T-helper 1 cell treated with Interleukin-12 subunit alpha and Interleukin-12 subunit beta and Interleukin-4 antibody, amounts not matched to agents 30 μg/mL and 1 μg/mL, for 36 hours (primary cell): ENCODE measurements around the gene PACRG.

Experiments
- H3K27ac Mint-ChIP-seq: one replicate; pipeline ENCODE4 v1.8.0; 2021; ENCODE audit warnings: mild to moderate bottlenecking, mixed read lengths
- H3K27me3 Mint-ChIP-seq: one replicate; pipeline ENCODE4 v1.8.0; 2021; ENCODE audit warnings: low read depth, mixed read lengths
- H3K36me3 Mint-ChIP-seq: one replicate; pipeline ENCODE4 v1.8.0; 2021; ENCODE audit warnings: low read depth, mixed read lengths
- H3K4me1 Mint-ChIP-seq: one replicate; pipeline ENCODE4 v1.8.0; 2021; ENCODE audit warnings: low read depth, mixed read lengths
- H3K4me3 Mint-ChIP-seq: one replicate; pipeline ENCODE4 v1.8.0; 2021; ENCODE audit warnings: mild to moderate bottlenecking, moderate library complexity, mixed read lengths
- H3K9me3 Mint-ChIP-seq: one replicate; pipeline ENCODE4 v1.8.0; 2021; ENCODE audit warnings: mixed read lengths

PACRG gene

GRCh38 chr6:163214259-163214658 lies 486.5 kb downstream of the PACRG start:
- Mint-ChIP-seq H3K9me3 (peaks cover 5% of the 10 kb centered on the region), H3K27ac (no peak overlapping the region), H3K4me3 (no peak overlapping the region), H3K4me1 (no peaks in the 10 kb centered on the region), H3K36me3 (no peaks in the 10 kb centered on the region), H3K27me3 (no peaks in the 10 kb centered on the region)

DNA sequence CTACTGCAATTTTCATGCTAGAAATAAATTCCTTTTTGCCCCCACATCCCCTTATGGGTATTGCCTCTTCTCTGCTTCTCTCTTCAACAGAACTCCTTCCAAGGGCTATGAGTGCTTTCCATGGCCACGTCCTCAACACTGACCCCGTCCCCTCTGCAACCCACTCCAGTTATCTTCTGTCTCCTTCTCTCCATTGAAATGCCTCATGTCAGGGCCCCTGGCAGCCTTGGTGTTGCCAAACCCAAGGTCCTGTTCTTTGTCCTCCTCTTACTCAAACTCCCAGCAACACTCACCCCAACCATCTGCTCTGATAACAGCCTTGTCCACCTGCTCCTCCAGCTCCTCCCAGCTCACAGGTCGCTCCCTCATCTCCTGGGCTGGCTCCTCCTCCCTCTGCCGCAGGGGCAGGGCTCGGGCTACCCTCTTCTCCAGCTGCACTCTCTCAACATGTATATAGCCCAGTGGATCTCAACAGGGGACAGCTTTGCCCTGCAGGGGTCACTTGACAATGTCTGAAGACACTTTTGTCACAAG lies 490.7 kb downstream of the PACRG start:
- no peaks in the 10 kb centered on the region for H3K27me3 Mint-ChIP-seq
- H3K9me3 Mint-ChIP-seq: no peaks in the 10 kb centered on the region
- no peak overlapping the region for H3K4me3 Mint-ChIP-seq
- no peaks in the 10 kb centered on the region for H3K4me1 Mint-ChIP-seq
- H3K27ac Mint-ChIP-seq: no peak overlapping the region
- H3K36me3 Mint-ChIP-seq: no peaks in the 10 kb centered on the region

GRCh38 chr6:163226181-163226835 lies 498.5 kb downstream of the PACRG start:
- Mint-ChIP-seq H3K4me1 (no peaks in the 10 kb centered on the region), H3K4me3 (no peak overlapping the region), H3K27ac (no peak overlapping the region), H3K36me3 (no peaks in the 10 kb centered on the region), H3K27me3 (no peaks in the 10 kb centered on the region), H3K9me3 (no peaks in the 10 kb centered on the region)

DNA sequence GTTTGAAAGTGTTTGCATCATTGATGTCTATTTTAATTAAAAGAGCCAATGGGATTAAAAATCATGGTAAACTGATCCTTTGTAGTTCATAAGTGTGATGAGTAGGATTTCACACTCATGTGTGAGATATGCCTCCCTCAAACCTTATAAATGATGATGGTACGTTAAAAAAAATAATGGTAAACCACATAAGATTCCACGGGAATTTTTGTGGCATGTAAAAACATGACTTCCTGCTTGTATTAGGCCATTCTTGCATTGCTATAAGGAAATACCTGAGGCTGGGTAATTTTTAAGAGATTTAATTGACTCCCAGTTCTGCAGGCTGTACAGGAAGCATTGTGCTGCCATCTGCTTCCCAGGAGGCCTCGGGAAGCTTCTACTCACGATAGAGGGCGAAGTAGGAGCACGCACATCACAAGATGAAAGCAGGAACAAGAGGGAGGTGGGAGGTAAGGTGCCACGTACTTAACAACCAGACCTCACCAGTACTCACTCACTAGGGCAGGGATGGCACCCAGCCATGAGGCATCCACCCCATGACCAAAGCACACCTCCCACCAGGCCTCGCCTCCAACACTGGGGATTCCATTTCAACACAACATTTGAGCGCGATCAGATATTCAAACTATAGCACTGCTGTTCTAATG lies 499.2 kb downstream of the PACRG start:
- Mint-ChIP-seq H3K4me1 (no peaks in the 10 kb centered on the region), H3K27ac (no peak overlapping the region), H3K27me3 (no peaks in the 10 kb centered on the region), H3K4me3 (no peak overlapping the region), H3K36me3 (no peaks in the 10 kb centered on the region), H3K9me3 (no peaks in the 10 kb centered on the region)

DNA sequence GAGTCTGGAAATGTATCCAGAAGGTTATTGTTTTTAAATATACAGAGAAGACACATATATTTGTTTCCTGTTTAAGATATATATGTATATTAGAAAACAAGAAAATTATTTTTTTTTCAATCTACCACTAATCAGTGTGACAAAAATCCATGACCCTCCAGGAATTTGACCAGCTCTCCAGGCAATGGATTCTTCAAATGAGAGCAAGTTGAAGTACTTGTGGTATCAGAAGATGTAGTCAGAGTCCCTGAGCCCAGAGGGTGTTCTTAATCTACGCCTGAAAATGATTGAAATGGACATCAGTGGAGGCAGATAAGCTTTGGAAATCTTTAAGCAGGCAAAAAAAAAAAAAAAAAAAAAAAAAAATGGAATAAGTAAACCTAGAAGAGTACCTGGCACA lies 500.3 kb downstream of the PACRG start:
- Mint-ChIP-seq H3K36me3 (no peaks in the 10 kb centered on the region), H3K27ac (no peak overlapping the region), H3K9me3 (no peaks in the 10 kb centered on the region), H3K4me3 (no peak overlapping the region), H3K27me3 (no peaks in the 10 kb centered on the region), H3K4me1 (no peaks in the 10 kb centered on the region)

DNA sequence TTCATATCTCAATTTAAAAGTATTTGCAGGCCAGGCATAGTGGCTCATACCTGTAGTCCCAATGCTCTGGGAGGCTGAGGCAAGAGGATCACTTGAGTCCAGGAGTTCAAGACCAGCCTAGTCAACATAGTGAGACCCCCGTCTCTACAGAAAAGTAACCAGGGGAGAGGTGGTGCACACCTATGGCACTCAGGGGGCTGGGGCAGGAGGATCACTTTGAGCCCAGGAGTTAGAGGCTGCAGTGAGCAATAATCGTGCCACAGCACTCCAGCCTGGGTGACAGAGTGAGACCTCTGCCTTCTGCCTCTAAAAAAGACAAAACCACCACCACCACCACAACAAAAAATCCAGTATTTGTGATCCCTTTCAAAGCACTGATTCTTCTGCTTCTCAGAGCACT lies 501.3 kb downstream of the PACRG start:
- H3K4me1 Mint-ChIP-seq: no peaks in the 10 kb centered on the region
- no peaks in the 10 kb centered on the region for H3K9me3 Mint-ChIP-seq
- no peaks in the 10 kb centered on the region for H3K27me3 Mint-ChIP-seq
- no peak overlapping the region for H3K4me3 Mint-ChIP-seq
- no peak overlapping the region for H3K27ac Mint-ChIP-seq
- H3K36me3 Mint-ChIP-seq: no peaks in the 10 kb centered on the region

DNA sequence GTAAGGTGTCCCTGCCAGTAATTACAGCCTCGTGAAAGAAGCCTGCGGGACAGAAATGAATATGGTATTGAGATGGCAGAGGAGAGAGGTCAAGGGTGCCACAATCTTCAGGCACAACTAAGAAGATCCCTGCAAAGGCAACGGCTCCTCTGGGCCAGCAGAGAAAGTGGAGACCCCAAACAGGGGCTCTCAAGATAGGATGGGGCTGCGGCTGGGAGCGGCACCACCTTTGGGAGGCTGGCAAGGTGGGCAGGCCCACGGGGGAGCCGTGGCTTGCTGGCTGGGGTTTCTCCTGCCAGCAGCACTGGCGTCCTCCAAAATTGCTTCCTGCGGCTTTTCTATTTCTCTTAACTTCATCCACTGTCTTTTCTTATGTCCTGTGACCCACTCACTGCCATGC lies 503.1 kb downstream of the PACRG start:
- no peaks in the 10 kb centered on the region for H3K36me3 Mint-ChIP-seq
- H3K4me3 Mint-ChIP-seq: no peak overlapping the region
- H3K9me3 Mint-ChIP-seq: no peaks in the 10 kb centered on the region
- H3K27ac Mint-ChIP-seq: no peak overlapping the region
- H3K27me3 Mint-ChIP-seq: no peaks in the 10 kb centered on the region
- no peaks in the 10 kb centered on the region for H3K4me1 Mint-ChIP-seq

DNA sequence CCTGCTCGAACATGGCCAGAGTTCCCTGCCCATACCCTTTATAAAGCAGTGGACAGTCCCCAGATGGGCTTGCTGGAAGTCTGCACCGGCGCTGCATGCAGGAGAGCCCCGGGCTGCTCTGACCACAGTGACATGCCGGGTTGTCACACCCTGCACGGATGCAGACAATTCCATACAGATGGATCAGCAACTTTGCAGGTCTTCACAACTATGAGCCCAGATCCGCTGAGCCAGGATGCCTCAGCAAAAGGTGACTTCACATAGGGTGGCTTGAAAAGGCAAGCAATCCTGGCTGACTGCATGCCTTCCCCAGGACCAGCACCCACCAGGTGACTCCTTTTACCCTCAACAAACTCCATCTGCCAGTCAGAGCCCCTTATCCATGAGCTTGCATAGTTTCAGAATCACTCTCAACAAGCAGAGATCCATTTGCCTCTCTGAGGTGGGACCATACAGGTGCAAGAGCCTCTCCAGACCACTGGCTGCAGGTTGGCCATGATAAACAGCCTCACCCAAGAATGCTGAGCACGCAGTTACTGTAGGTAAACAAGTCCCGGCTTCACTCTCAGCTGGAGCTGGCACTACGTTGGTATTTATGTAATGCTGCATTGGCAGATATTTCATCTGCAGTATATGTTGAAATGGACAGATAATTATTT lies 503.7 kb downstream of the PACRG start:
- Mint-ChIP-seq H3K36me3 (no peaks in the 10 kb centered on the region), H3K4me1 (no peaks in the 10 kb centered on the region), H3K4me3 (no peak overlapping the region), H3K27ac (no peak overlapping the region), H3K9me3 (no peaks in the 10 kb centered on the region), H3K27me3 (no peaks in the 10 kb centered on the region)

GRCh38 chr6:163232015-163232523 lies 504.3 kb downstream of the PACRG start:
- Mint-ChIP-seq H3K9me3 (no peaks in the 10 kb centered on the region), H3K4me3 (no peak overlapping the region), H3K4me1 (no peaks in the 10 kb centered on the region), H3K27me3 (no peaks in the 10 kb centered on the region), H3K27ac (no peak overlapping the region), H3K36me3 (no peaks in the 10 kb centered on the region)

- Mint-ChIP-seq H3K36me3 (no peaks in the 10 kb centered on the region), H3K27ac (no peak overlapping the region), H3K9me3 (no peaks in the 10 kb centered on the region), H3K4me1 (no peaks in the 10 kb centered on the region), H3K27me3 (no peaks in the 10 kb centered on the region), H3K4me3 (no peak overlapping the region)
These were observed 504.9 kb downstream of the PACRG start for GRCh38 chr6:163232649-163233048.

DNA sequence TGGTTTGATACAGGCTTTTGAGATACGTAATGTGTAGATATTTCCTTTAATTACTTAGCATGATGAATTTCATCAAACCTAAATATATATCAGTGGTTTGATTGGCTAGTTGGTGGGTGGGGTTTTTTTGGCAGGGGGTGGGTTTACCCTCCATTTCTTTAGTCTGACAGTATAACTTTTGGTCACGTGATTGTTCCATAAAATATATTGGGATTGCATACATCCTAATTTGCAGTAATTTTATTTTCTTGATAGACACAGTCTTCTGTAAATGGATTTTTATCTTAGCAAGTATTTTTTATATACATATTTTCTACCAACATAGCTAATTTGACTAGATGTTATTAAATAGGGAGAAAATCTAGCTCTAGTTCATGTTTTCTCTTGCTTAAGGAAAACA lies 509.3 kb downstream of the PACRG start:
- H3K27ac Mint-ChIP-seq: no peak overlapping the region

DNA sequence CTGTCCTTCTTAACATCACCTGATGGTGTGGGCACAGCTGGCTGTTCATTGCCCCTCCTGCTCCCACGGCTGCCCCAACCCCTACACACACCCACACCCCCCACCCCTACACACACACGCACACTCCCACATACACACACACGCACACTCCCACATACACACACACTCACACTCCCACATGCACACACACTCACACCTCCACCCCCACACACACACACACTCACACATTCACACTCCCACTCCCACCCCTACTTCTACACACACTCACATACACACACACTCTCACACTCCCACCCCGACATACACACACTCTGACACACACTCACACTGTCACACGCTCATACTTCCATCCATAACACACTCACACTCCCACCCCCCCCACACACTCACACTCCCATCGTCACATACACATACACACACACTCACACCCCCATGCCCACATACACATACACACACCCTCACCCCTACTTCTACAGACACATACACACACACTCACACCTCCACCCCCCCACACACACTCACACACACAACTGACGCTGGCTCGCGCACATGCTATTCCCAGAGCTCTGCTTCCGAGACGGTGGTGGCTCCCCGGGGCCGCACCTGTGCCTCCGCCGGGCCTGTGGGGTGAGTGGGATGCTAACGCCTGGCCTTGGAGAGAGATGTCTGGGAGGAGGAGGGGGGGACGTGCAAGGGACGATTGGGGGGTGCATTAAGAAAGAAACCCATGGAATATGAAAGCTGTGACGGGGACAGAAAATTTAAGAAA lies 512.0 kb downstream of the PACRG start:
- H3K27me3 Mint-ChIP-seq: no peaks in the 10 kb centered on the region
- H3K4me1 Mint-ChIP-seq: no peaks in the 10 kb centered on the region
- no peaks in the 10 kb centered on the region for H3K9me3 Mint-ChIP-seq
- no peaks in the 10 kb centered on the region for H3K36me3 Mint-ChIP-seq
- H3K27ac Mint-ChIP-seq: no peak overlapping the region
- H3K4me3 Mint-ChIP-seq: no peak overlapping the region

More for the DNA sequence above, 509.3 kb downstream of the PACRG start:
- Mint-ChIP-seq H3K4me1 (no peaks in the 10 kb centered on the region), H3K9me3 (no peaks in the 10 kb centered on the region), H3K36me3 (no peaks in the 10 kb centered on the region), H3K27me3 (no peaks in the 10 kb centered on the region), H3K4me3 (no peak overlapping the region)

GRCh38 chr6:163240556-163240955 lies 512.8 kb downstream of the PACRG start:
- Mint-ChIP-seq H3K27me3 (no peaks in the 10 kb centered on the region), H3K4me3 (no peak overlapping the region), H3K27ac (no peak overlapping the region), H3K36me3 (no peaks in the 10 kb centered on the region), H3K4me1 (no peaks in the 10 kb centered on the region), H3K9me3 (no peaks in the 10 kb centered on the region)

DNA sequence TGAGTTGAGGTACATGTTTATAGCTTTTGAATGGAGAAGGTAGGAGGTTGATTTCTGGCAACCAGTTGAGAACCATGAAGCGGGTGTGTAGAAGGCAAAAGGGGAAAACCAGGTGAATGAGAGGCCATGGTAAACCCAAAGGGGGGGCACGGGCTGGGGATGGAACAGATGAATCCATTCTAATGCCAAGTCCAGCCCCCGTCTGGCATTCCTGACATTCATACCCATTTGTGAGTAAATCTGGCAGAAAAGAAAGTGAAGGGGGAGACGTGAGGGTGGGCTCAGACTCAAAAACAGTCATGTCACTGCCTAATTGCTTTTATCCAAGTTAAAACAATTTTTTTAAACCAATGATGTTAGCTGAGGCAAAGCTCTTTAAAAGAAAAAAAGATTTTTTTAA lies 513.9 kb downstream of the PACRG start:
- Mint-ChIP-seq H3K4me1 (no peaks in the 10 kb centered on the region), H3K27ac (no peak overlapping the region), H3K4me3 (no peak overlapping the region), H3K27me3 (no peaks in the 10 kb centered on the region), H3K9me3 (no peaks in the 10 kb centered on the region), H3K36me3 (no peaks in the 10 kb centered on the region)
